ENCODE results near the gene C14orf180. TPM values are rescaled to one million over a fixed set of nuclear protein-coding genes. Genes with fewer than 3 reads are reported as not detected.

The C14orf180 gene
- total and polyA plus RNA-seq, 2 of the 8 experiments (the other 6 are each of a cell fraction or from before 2014, with no cell fraction given): not detected

GRCh38 chr14:104591031-104591430 is 11.5 kb downstream of the C14orf180 start:
- no peak for DNase-seq (ENCODE audit: low read depth in 1 of 2, low spot score in 2 of 2)

More at GRCh38 chr14:104591031-104591430, 11.5 kb downstream of the C14orf180 start:
- Histone ChIP-seq H3K79me1 (ENCODE audit: low read depth, low read length) (peaks cover 4% of the 10 kb centered on the region; the same call in 1 of the 2 replicates), H3K14ac (ENCODE audit: insufficient read length) (no peak overlapping the region), H3K23ac (ENCODE audit: insufficient read length) (no peak overlapping the region), H4K20me1 (replicated peaks in 1 of 2; ENCODE audit: control insufficient read depth in 1 of 2, insufficient read depth in 2 of 2, low read length in 2 of 2) (peaks cover 0 to 6% of the 10 kb centered on the region in 2 experiments), H2BK20ac (ENCODE audit: low read length) (no peak overlapping the region), H3K36me3 (ENCODE audit: control insufficient read depth in 2 of 4, insufficient read depth in 4 of 4, low read length in 3 of 4) (no peaks in the 10 kb centered on the region; a peak in 1 of 8 replicates), H4K5ac (ENCODE audit: insufficient read length, low read depth, low read length) (no peak overlapping the region), H3K27ac (ENCODE audit: low read depth, low read length) (no peak overlapping the region), H3K4ac (replicated peaks; ENCODE audit: insufficient read length, low read depth, low read length) (no peak overlapping the region), H2AFZ (ENCODE audit: low read length) (no peak overlapping the region), H2AK5ac (ENCODE audit: low read depth, low read length) (no peak overlapping the region), H3K4me3 (ENCODE audit: extremely low read depth in 1 of 4, insufficient read depth in 2 of 4, low read depth in 3 of 4, low read length in 4 of 4) (no peak overlapping the region), H2BK120ac (replicated peaks; ENCODE audit: low read depth, low read length) (no peak overlapping the region), H3K79me2 (ENCODE audit: control insufficient read depth in 1 of 2, insufficient read depth in 2 of 2, low read length in 2 of 2) (no peaks in the 10 kb centered on the region), H3K56ac (replicated peaks; ENCODE audit: insufficient read length, low read depth, low read length) (no peak overlapping the region), H4K91ac (replicated peaks; ENCODE audit: insufficient read length, low read length) (no peak overlapping the region), H3K4me2 (ENCODE audit: insufficient read depth in 1 of 2, low read depth in 2 of 2, low read length in 2 of 2) (no peak overlapping the region), H3K23me2 (ENCODE audit: low read depth, low read length) (no peaks in the 10 kb centered on the region), H2BK15ac (ENCODE audit: low read length) (no peak overlapping the region), H3K18ac (ENCODE audit: extremely low read depth, low read length) (no peak overlapping the region), H2BK12ac (ENCODE audit: low read depth, low read length) (no peak overlapping the region), H3K9me3 (ENCODE audit: insufficient read depth in 2 of 2, low read depth in 1 of 2, low read length in 1 of 2) (no peaks in the 10 kb centered on the region), H3K4me1 (replicated peaks in 1 of 4; ENCODE audit: control insufficient read depth in 3 of 4, insufficient read depth in 4 of 4, low read length in 3 of 4) (no peaks in the 10 kb centered on the region), H3K9ac (replicated peaks in 1 of 4; ENCODE audit: extremely low read depth in 1 of 4, low read depth in 3 of 4, low read length in 3 of 4) (no peak overlapping the region), H2BK5ac (ENCODE audit: low read depth, low read length) (no peak overlapping the region), H3K27me3 (replicated peaks in 1 of 4; ENCODE audit: control insufficient read depth in 3 of 4, extremely low read depth in 1 of 4, insufficient read depth in 3 of 4, low read length in 3 of 4) (no peaks in the 10 kb centered on the region), H4K8ac (ENCODE audit: extremely low read depth, insufficient read depth, low read length) (no peak overlapping the region; the same call in 1 of the 2 replicates)
- ChIA-PET POLR2A (ENCODE audit: partially characterized antibody) (no interaction called here), CTCF (ENCODE audit: partially characterized antibody) (interaction anchor here (0.7 to 1.4 kb wide), 5 partner anchors 13 to 513 kb away, joined by 3 to 7 read pairs (median 3); partner anchors contain the start of gene TMEM179)
- TF ChIP-seq BACH1 (IDR thresholded peaks at IDR 0.05; ENCODE audit: low read length): no peak
- TF ChIP-seq, protein P1, sequence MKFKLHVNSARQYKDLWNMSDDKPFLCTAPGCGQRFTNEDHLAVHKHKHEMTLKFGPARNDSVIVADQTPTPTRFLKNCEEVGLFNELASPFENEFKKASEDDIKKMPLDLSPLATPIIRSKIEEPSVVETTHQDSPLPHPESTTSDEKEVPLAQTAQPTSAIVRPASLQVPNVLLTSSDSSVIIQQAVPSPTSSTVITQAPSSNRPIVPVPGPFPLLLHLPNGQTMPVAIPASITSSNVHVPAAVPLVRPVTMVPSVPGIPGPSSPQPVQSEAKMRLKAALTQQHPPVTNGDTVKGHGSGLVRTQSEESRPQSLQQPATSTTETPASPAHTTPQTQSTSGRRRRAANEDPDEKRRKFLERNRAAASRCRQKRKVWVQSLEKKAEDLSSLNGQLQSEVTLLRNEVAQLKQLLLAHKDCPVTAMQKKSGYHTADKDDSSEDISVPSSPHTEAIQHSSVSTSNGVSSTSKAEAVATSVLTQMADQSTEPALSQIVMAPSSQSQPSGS (IDR thresholded peaks at IDR 0.05; ENCODE audit: low read length): no peak
- TF ChIP-seq BCL11A (IDR thresholded peaks at IDR 0.05; ENCODE audit: low read depth in 2 of 2, low read length in 2 of 2): no peak
- TF ChIP-seq BRCA1 (IDR thresholded peaks at IDR 0.05; ENCODE audit: low read depth, low read length): no peak
- no peak for TF ChIP-seq HDAC6 (IDR thresholded peaks at IDR 0.05; ENCODE audit: low read depth, low read length)
- FAIRE-seq: no peak
- WGBS, 2 experiments (ENCODE audit: extremely low coverage in 1 of 2, insufficient coverage in 1 of 2, insufficient read length in 1 of 2, insufficient replicate concordance in 2 of 2, low coverage in 1 of 2, low lambda C conversion rate in 2 of 2, missing lambda C conversion rate in 1 of 2): 85% methylated on average over 7 of the region's 7 CpGs; no CpG with 5 or more reads in 1 of the 2 experiments
